ENCODE results near the gene TGFBRAP1.
"Not testable (repeated sequence)": the region's sequence is repeated elsewhere in the genome, so short reads cannot be mapped to it uniquely, and the experiment has no call there.

TGFBRAP1 gene

DNA sequence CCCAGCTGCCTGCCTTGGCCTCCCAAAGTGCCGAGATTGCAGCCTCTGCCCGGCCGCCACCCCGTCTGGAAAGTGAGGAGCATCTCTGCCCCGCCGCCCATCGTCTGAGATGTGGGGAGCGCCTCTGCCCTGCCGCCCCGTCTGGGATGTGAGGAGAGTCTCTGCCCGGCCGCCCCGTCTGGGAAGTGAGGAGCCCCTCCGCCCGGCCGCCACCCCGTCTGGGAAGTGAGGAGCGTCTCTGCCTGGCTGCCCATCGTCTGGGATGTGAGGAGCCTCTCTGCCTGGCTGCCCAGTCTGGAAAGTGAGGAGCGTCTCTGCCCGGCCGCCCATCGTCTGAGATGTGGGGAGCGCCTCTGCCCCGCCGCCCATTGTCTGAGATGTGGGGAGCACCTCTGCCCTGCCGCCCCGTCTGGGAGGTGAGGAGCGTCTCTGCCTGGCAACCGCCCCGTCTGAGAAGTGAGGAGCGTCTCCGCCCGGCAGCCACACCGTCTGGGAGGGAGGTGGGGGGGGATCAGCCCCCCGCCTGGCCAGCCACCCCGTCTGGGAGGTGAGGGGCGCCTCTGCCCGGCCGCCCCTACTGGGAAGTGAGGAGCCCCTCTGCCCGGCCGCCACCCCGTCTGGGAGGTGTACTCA, 78.4 kb downstream of the TGFBRAP1 start:
- not testable (repeated sequence) for H3K27ac ChIP-seq (ENCODE audit: low read depth, low read length); H3K9ac ChIP-seq (ENCODE audit: low read depth, low read length); H3K4me3 ChIP-seq (ENCODE audit: low read depth, low read length); H3K9me3 ChIP-seq (ENCODE audit: control insufficient read depth, insufficient read depth, low read length); H3K27me3 ChIP-seq (ENCODE audit: control insufficient read depth, insufficient read depth, low read length); H3K4me1 ChIP-seq (ENCODE audit: control insufficient read depth, insufficient read depth, low read length); H3K36me3 ChIP-seq (ENCODE audit: control insufficient read depth, insufficient read depth, low read length)

DNA sequence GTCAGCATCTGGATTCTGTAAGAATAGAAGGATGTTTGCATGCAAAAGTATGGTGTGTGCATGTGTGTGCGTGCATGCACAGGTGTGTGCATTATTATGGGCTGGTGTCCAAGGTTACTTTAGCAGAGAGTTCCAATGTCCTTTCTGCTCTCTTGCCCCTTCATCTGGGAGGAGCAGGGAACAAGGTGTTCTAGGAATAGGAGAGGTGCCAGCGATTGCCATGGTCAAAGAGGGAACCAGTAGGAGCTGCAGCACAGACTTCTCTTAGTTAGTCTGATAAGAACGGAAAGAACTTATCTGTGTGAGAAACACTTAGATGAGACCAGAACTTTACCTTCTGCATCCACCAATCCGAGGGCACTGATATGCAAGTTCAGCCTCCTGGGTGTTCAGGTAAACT, 79.6 kb downstream of the TGFBRAP1 start:
- Histone ChIP-seq H3K36me3 (ENCODE audit: control insufficient read depth, insufficient read depth, low read length) (no peaks in the 10 kb centered on the region), H3K9me3 (ENCODE audit: control insufficient read depth, insufficient read depth, low read length) (peaks cover 4% of the 10 kb centered on the region; the same call in 1 of the 2 replicates), H3K9ac (ENCODE audit: low read depth, low read length) (no peak overlapping the region), H3K27ac (ENCODE audit: low read depth, low read length) (no peak overlapping the region), H3K4me3 (ENCODE audit: low read depth, low read length) (no peak overlapping the region), H3K4me1 (ENCODE audit: control insufficient read depth, insufficient read depth, low read length) (no peaks in the 10 kb centered on the region), H3K27me3 (ENCODE audit: control insufficient read depth, insufficient read depth, low read length) (no peaks in the 10 kb centered on the region)

DNA sequence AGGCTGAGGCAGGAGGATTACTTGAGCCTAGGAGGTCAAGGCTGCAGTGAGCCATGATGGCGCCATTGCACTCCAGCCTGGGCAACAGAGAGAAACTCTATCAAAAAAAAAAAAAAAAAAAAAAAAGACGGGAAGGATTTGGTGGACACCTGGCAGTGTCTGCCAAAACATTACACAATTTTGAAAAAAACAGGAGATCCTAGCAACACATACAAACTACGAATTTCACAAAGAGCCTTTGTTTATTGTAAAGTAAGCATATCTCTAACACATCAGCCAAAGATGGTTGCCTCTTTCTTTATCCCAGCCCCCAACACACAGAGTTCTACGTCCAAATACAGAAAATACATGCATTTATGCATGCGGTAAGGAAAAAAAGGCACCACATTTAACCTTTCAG, 80.4 kb downstream of the TGFBRAP1 start:
- Histone ChIP-seq H3K27ac (ENCODE audit: low read depth, low read length) (no peak overlapping the region), H3K9ac (ENCODE audit: low read depth, low read length) (no peak overlapping the region), H3K4me1 (ENCODE audit: control insufficient read depth, insufficient read depth, low read length) (no peaks in the 10 kb centered on the region), H3K9me3 (ENCODE audit: control insufficient read depth, insufficient read depth, low read length) (peaks cover 4% of the 10 kb centered on the region; the same call in 1 of the 2 replicates), H3K27me3 (ENCODE audit: control insufficient read depth, insufficient read depth, low read length) (no peaks in the 10 kb centered on the region), H3K36me3 (ENCODE audit: control insufficient read depth, insufficient read depth, low read length) (no peaks in the 10 kb centered on the region), H3K4me3 (ENCODE audit: low read depth, low read length) (no peak overlapping the region)

DNA sequence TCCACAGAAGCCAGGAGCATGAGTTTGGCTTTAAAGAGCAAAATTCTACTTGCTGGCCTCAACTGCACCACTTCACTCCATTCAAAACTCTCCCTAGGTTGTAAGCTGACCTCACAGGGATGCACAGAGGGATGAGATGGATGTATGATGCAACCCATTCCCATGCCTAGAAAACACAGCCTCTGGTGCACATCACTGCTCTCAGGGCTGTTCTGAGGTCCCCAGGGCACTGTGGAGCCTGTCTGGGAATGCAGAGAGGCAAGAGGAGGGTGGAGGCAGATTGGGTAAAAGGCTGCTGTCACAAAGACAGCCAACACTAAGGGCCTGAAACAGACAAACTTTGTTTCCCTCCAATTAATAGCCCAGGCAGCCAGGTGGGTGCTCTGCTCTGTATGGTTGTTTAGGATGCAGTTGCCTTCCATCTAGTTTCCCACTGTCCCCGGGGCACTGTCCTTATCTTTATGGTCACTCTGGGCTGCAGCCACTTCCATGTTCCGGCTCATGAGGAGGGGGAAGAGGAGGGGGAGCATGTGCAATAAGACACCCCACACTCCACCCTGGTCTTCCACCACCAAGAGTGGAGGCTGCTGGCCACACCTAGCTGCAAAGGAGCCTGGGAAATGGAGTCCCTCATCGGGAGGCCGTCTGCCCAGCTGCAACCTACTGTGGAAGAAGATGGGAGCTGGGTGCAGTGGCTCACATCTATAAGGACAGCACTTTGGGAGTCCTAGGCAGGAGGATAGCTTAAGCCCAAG, 81.0 kb downstream of the TGFBRAP1 start:
- no peaks in the 10 kb centered on the region for H3K4me1 ChIP-seq (ENCODE audit: control insufficient read depth, insufficient read depth, low read length)

DNA sequence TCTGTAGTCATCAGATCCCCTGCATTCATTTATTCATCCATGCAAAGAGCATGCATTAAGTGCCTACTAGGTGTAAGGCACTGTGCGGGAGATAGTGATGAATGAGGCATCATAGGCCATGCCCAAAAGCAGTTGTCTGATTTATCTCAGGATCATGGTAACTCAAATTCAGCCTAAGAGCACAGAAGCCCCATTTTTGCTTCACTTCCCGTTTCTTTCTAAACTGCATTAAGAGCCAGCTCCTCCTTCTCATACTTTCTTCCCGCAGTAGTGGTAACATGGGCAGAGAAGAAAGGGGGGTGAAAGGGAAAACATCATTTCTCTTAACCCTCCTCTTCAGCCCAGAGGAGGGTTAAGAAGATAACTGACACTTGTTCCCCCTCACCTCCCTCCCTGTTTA, 85.1 kb downstream of the TGFBRAP1 start:
- Histone ChIP-seq H3K9ac (ENCODE audit: low read depth, low read length) (no peak overlapping the region), H3K27me3 (ENCODE audit: control insufficient read depth, insufficient read depth, low read length) (no peaks in the 10 kb centered on the region), H3K36me3 (ENCODE audit: control insufficient read depth, insufficient read depth, low read length) (no peaks in the 10 kb centered on the region), H3K9me3 (ENCODE audit: control insufficient read depth, insufficient read depth, low read length) (no peaks in the 10 kb centered on the region), H3K27ac (ENCODE audit: low read depth, low read length) (no peak overlapping the region), H3K4me1 (ENCODE audit: control insufficient read depth, insufficient read depth, low read length) (no peaks in the 10 kb centered on the region), H3K4me3 (ENCODE audit: low read depth, low read length) (no peak overlapping the region)

More for the DNA sequence above, 81.0 kb downstream of the TGFBRAP1 start:
- Histone ChIP-seq H3K9ac (ENCODE audit: low read depth, low read length) (no peak overlapping the region), H3K4me3 (ENCODE audit: low read depth, low read length) (no peak overlapping the region), H3K27ac (ENCODE audit: low read depth, low read length) (no peak overlapping the region), H3K36me3 (ENCODE audit: control insufficient read depth, insufficient read depth, low read length) (no peaks in the 10 kb centered on the region), H3K9me3 (ENCODE audit: control insufficient read depth, insufficient read depth, low read length) (peaks cover 4% of the 10 kb centered on the region; the same call in 1 of the 2 replicates), H3K27me3 (ENCODE audit: control insufficient read depth, insufficient read depth, low read length) (no peaks in the 10 kb centered on the region)

DNA sequence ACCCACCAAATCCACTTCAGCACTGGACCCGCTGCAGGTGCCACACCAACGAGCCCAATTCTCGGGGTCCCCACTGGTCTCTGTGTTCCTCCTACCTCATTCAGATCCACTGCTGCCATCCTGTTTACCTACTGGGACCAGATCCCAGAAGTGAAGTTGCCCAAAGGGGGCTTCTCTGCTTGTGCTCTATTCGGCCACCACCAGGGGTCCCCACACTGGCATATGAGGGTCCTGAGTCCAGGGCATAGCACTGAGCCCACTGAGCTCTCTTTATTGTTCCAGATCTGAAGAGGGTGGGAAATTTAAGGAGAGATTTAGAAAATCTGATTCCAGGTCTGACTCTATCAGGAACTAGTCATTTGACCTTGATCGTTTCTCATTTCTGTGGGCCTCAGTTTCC, 85.6 kb downstream of the TGFBRAP1 start:
- Histone ChIP-seq H3K9me3 (ENCODE audit: control insufficient read depth, insufficient read depth, low read length) (no peaks in the 10 kb centered on the region), H3K36me3 (ENCODE audit: control insufficient read depth, insufficient read depth, low read length) (no peaks in the 10 kb centered on the region), H3K9ac (ENCODE audit: low read depth, low read length) (no peak overlapping the region), H3K27ac (ENCODE audit: low read depth, low read length) (no peak overlapping the region), H3K4me3 (ENCODE audit: low read depth, low read length) (no peak overlapping the region), H3K4me1 (ENCODE audit: control insufficient read depth, insufficient read depth, low read length) (no peaks in the 10 kb centered on the region), H3K27me3 (ENCODE audit: control insufficient read depth, insufficient read depth, low read length) (no peaks in the 10 kb centered on the region; the same call in 1 of the 2 replicates)

DNA sequence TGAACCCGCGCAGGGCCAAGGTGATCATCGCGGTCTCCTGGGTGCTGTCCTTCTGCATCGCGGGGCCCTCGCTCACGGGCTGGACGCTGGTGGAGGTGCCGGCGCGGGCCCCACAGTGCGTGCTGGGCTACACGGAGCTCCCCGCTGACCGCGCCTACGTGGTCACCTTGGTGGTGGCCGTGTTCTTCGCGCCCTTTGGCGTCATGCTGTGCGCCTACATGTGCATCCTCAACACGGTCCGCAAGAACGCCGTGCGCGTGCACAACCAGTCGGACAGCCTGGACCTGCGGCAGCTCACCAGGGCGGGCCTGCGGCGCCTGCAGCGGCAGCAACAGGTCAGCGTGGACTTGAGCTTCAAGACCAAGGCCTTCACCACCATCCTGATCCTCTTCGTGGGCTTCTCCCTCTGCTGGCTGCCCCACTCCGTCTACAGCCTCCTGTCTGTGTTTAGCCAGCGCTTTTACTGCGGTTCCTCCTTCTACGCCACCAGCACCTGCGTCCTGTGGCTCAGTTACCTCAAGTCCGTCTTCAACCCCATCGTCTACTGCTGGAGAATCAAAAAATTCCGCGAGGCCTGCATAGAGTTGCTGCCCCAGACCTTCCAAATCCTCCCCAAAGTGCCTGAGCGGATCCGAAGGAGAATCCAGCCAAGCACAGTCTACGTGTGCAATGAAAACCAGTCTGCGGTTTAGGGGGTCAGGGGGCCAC, 87.1 kb downstream of the TGFBRAP1 start:
- H3K9me3 ChIP-seq (ENCODE audit: control insufficient read depth, insufficient read depth, low read length): no peaks in the 10 kb centered on the region
- no peak overlapping the region for H3K9ac ChIP-seq (ENCODE audit: low read depth, low read length)
- H3K27ac ChIP-seq (ENCODE audit: low read depth, low read length): no peak overlapping the region
- peaks cover 4% of the 10 kb centered on the region; the same call in 1 of the 2 replicates for H3K4me1 ChIP-seq (ENCODE audit: control insufficient read depth, insufficient read depth, low read length)
- H3K36me3 ChIP-seq (ENCODE audit: control insufficient read depth, insufficient read depth, low read length): no peaks in the 10 kb centered on the region
- H3K27me3 ChIP-seq (ENCODE audit: control insufficient read depth, insufficient read depth, low read length): peaks cover 4% of the 10 kb centered on the region
- H3K4me3 ChIP-seq (ENCODE audit: low read depth, low read length): no peak overlapping the region

DNA sequence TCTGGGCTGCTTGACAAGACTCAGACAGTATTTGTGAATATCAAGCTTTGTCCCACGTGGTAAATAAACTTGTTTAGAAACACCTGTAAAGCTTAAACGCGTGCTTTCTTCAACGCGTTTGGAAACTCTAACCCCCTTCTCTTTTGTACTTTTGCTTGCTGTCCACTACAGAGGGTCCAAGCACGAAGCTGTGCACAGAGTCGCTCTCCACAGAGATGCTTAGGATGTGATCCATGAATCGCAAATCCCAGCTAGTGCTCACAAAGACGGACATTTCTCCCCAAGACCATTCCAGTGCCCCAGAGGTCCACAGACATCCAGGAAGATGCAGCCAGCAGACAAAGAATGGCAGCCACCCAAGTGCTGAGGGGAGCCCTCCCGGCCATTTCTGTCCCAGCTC, 88.1 kb downstream of the TGFBRAP1 start, which contains the start of gene GPR45:
TSS of gene GPR45 (plus strand) at position 301 of the 400 bp plus-strand sequence. CDS start 116 bp downstream, outside the sequence.
- H3K4me3 ChIP-seq (ENCODE audit: low read depth, low read length): no peak within 1 kb of the TSS
- no peaks in the 10 kb centered on the region for H3K9me3 ChIP-seq (ENCODE audit: control insufficient read depth, insufficient read depth, low read length)

DNA sequence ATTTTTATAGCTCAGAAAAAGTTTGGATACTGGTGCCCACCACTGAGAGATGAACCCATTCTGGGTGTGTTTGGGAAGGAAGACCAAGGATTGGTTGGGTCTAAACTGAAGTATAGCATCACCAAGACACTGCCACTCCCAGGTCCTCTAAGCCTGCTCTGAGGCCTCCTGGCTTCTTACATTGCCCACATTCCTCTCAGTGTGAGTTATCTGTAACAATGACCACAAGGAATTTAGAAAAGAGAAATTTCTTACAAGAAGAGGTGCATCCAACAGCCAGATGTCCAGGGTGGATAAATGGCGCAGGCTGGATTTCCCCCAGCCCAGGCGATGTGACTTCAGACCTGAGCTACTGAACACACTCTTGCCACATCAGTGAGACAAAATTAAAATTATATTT, 89.6 kb downstream of the TGFBRAP1 start:
- H3K36me3 ChIP-seq (ENCODE audit: control insufficient read depth, insufficient read depth, low read length): no peaks in the 10 kb centered on the region
- H3K27ac ChIP-seq (ENCODE audit: low read depth, low read length): no peak overlapping the region
- H3K27me3 ChIP-seq (ENCODE audit: control insufficient read depth, insufficient read depth, low read length): peaks cover 12% of the 10 kb centered on the region
- H3K4me3 ChIP-seq (ENCODE audit: low read depth, low read length): no peak overlapping the region
- H3K4me1 ChIP-seq (ENCODE audit: control insufficient read depth, insufficient read depth, low read length): peaks cover 5% of the 10 kb centered on the region; the same call in 1 of the 2 replicates
- H3K9me3 ChIP-seq (ENCODE audit: control insufficient read depth, insufficient read depth, low read length): no peaks in the 10 kb centered on the region
- H3K9ac ChIP-seq (ENCODE audit: low read depth, low read length): no peak overlapping the region

More for the DNA sequence above, 88.1 kb downstream of the TGFBRAP1 start, which contains the start of gene GPR45:
- Histone ChIP-seq H3K36me3 (ENCODE audit: control insufficient read depth, insufficient read depth, low read length) (no peaks in the 10 kb centered on the region), H3K27me3 (ENCODE audit: control insufficient read depth, insufficient read depth, low read length) (peaks cover 12% of the 10 kb centered on the region), H3K27ac (ENCODE audit: low read depth, low read length) (no peak within 1 kb of the TSS), H3K9ac (ENCODE audit: low read depth, low read length) (no peak within 1 kb of the TSS), H3K4me1 (ENCODE audit: control insufficient read depth, insufficient read depth, low read length) (peaks cover 5% of the 10 kb centered on the region; the same call in 1 of the 2 replicates)

DNA sequence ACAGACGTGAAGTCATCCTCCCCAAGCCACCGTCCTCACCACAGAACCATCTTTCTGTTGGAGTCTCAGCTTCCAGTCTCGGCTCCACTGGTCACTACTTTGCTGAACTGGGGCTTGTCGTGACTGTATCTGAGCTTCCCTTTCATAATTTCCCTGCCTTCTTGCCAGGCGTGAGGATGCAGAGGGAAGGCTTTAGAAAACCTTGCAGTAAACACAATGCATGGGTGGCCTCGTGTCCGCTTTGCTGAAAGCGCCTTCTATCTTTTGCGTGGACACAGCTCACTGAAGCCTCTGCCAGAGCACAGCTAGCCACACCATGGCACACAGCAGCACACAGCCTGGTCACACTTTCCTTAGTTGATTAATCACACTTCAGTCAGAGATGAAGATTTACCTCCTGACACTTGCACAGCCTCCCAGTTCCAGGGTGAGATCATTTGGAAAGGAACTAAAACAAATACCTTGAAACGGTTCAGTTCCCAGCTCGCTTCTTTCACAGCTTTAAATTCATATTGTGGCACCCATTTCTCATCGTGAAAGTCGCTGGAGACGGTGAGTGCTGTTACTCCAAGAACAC, 90.8 kb downstream of the TGFBRAP1 start:
- Histone ChIP-seq H3K4me3 (ENCODE audit: low read depth, low read length) (no peak overlapping the region), H3K4me1 (ENCODE audit: control insufficient read depth, insufficient read depth, low read length) (peaks cover 5% of the 10 kb centered on the region; the same call in 1 of the 2 replicates), H3K27ac (ENCODE audit: low read depth, low read length) (no peak overlapping the region), H3K9me3 (ENCODE audit: control insufficient read depth, insufficient read depth, low read length) (no peaks in the 10 kb centered on the region), H3K9ac (ENCODE audit: low read depth, low read length) (no peak overlapping the region), H3K36me3 (ENCODE audit: control insufficient read depth, insufficient read depth, low read length) (no peaks in the 10 kb centered on the region), H3K27me3 (ENCODE audit: control insufficient read depth, insufficient read depth, low read length) (peaks cover 12% of the 10 kb centered on the region)

All from HUES48 (cell line).